OCI-LY7 (cell line): ENCODE measurements around the gene TNFAIP8L3. TPM values are rescaled to one million over a fixed set of nuclear protein-coding genes. Genes with fewer than 3 reads are reported as not detected.

ENCODE experiments used
- BruUV-seq: library from RNA; stranded (reverse); fragments of 400-500 nt; replicated peaks from 2 replicates; lab custom pipeline; 2021; lab: Mats Ljungman, UMichigan
- CTCF ChIA-PET: fragments of 300-600 bp; sonication (Branson Sonifier 250); formaldehyde crosslinking; loops from one replicate; lab custom pipeline; 2022; ENCODE audit warnings: antibody characterized with exemption; ENCODE audit not compliant: unreplicated experiment; lab: Charles Lee
- POLR2A ChIA-PET: fragments of 300-600 bp; sonication (Branson Sonifier 250); formaldehyde crosslinking; loops from one replicate; lab custom pipeline; 2022; ENCODE audit warnings: antibody characterized with exemption; lab: Charles Lee
- DNase-seq: peaks from one replicate; pipeline ENCODE4 v3.0.0-alpha.2; 2015; ENCODE audit warnings: low spot score
- H2AFZ ChIP-seq: fragments of 200-600 bp; sonication (generic), shearing (Covaris generic); 2 replicates; pipeline ENCODE4 v1.6.1; 2014; ENCODE audit warnings: mild to moderate bottlenecking, antibody characterized with exemption, low read length, moderate library complexity
- H3K27ac ChIP-seq: fragments of 200-600 bp; sonication (generic); 2 replicates; pipeline ENCODE4 v1.5.1; 2014; ENCODE audit warnings: mixed run types, low read depth, mild to moderate bottlenecking, moderate library complexity, low read length, inconsistent platforms; ENCODE audit not compliant: poor library complexity, severe bottlenecking
- H3K36me3 ChIP-seq: fragments of 200-600 bp; sonication (generic); 2 replicates; pipeline ENCODE4 v1.6.1; 2014; ENCODE audit warnings: mild to moderate bottlenecking, antibody characterized with exemption, low read length, moderate library complexity, mixed read lengths; ENCODE audit not compliant: insufficient read depth
- H3K4me1 ChIP-seq: fragments of 200-600 bp; sonication (generic); 2 replicates; pipeline ENCODE4 v1.5.1; 2014; ENCODE audit warnings: mild to moderate bottlenecking, low read length; ENCODE audit not compliant: insufficient read depth, poor library complexity, severe bottlenecking
- H3K4me2 ChIP-seq: fragments of 200-600 bp; sonication (generic); 2 replicates; pipeline ENCODE4 v1.6.1; 2014; ENCODE audit warnings: mild to moderate bottlenecking, low read length
- H3K4me3 ChIP-seq: fragments of 200-600 bp; sonication (generic); 2 replicates; pipeline ENCODE4 v1.5.1; 2014; ENCODE audit warnings: mild to moderate bottlenecking, low read depth, low read length; ENCODE audit not compliant: poor library complexity, severe bottlenecking
- H3K79me2 ChIP-seq: fragments of 200-600 bp; sonication (generic); 2 replicates; pipeline ENCODE4 v1.6.1; 2016; ENCODE audit warnings: low read depth, mild to moderate bottlenecking, low read length, moderate library complexity, mixed read lengths; ENCODE audit not compliant: insufficient read depth
- H3K9me2 ChIP-seq: fragments of 200-600 bp; sonication (generic); 2 replicates; pipeline ENCODE4 v1.6.1; 2016; ENCODE audit warnings: mild to moderate bottlenecking, low read length, mixed read lengths; ENCODE audit not compliant: insufficient read depth
- H3K9me3 ChIP-seq: fragments of 200-600 bp; sonication (generic); 2 replicates; pipeline ENCODE4 v1.6.1; 2014; ENCODE audit warnings: mild to moderate bottlenecking, mixed run types, low read length, mixed read lengths
- H4K20me1 ChIP-seq: fragments of 200-600 bp; sonication (generic); 2 replicates; pipeline ENCODE4 v1.6.1; 2014; ENCODE audit warnings: mild to moderate bottlenecking, antibody characterized with exemption, low read length, moderate library complexity, mixed read lengths; ENCODE audit not compliant: insufficient read depth
- CTCF ChIP-seq: fragments of 200-600 bp; sonication (generic); conservative IDR thresholded peaks from 2 replicates; pipeline ENCODE4 v1.5.1; 2014; ENCODE audit warnings: mild to moderate bottlenecking, antibody characterized with exemption, low read length, moderate library complexity, mixed read lengths
- EZH2phosphoT487 ChIP-seq: fragments of 200-600 bp; sonication (generic); IDR thresholded peaks from 2 replicates; pipeline ENCODE4 v1.6.1; 2018; ENCODE audit warnings: low read depth, borderline replicate concordance, mild to moderate bottlenecking, mixed run types, antibody characterized with exemption, low read length, moderate library complexity, mixed read lengths
- intact Hi-C: fragments of 100-400 bp; cut with micrococcal nuclease; formaldehyde crosslinking; loops from one replicate; pipeline ENCODE4 v1.10.0; 2022; ENCODE audit not compliant: unreplicated experiment
- total RNA-seq, 2 experiments: library from RNA; depleted of rRNA in 1 of 2; stranded (reverse); fragments of >200 nt in 1 of 2; shearing (Covaris generic) in 1 of 2; gene quantifications; 2 replicates each; pipeline ENCODE4 v1.2.3, GENCODE V29; 2014 to 2022

Gene TNFAIP8L3
- total RNA-seq, 2 experiments from 2014 or later = not detected

GRCh38 chr15:51065261-51065660 lies 29.4 kb downstream of the TNFAIP8L3 start:
- Histone ChIP-seq H3K4me3 (no peak overlapping the region), H3K9me2 (no peaks in the 10 kb centered on the region), H3K79me2 (no peaks in the 10 kb centered on the region), H3K9me3 (no peaks in the 10 kb centered on the region), H3K36me3 (no peaks in the 10 kb centered on the region), H3K27ac (no peak overlapping the region), H3K4me1 (no peaks in the 10 kb centered on the region), H2AFZ (no peak overlapping the region), H4K20me1 (no peaks in the 10 kb centered on the region), H3K4me2 (no peak overlapping the region)
- ChIA-PET POLR2A (interaction anchor here (0.6 kb wide), 1 partner anchor 70 kb away, joined by 3 read pairs; no protein-coding TSS in a partner anchor), CTCF (no interaction called here)
- no peak for TF ChIP-seq CTCF
- TF ChIP-seq EZH2phosphoT487 = no peak
- no TSS peak for BruUV-seq
- no peak for DNase-seq
- intact Hi-C loops = no loop called here

- ChIA-PET CTCF (no interaction called here), POLR2A (no interaction called here)
- H3K4me2 ChIP-seq = no peak overlapping the region
- no peak overlapping the region for H3K27ac ChIP-seq
- intact Hi-C loops = no loop called here
- H3K36me3 ChIP-seq = no peaks in the 10 kb centered on the region
- H3K4me3 ChIP-seq = no peak overlapping the region
- H3K9me2 ChIP-seq = no peaks in the 10 kb centered on the region
- H4K20me1 ChIP-seq = no peaks in the 10 kb centered on the region
- no peaks in the 10 kb centered on the region for H3K4me1 ChIP-seq
- DNase-seq = no peak
- no peaks in the 10 kb centered on the region for H3K79me2 ChIP-seq
- TF ChIP-seq EZH2phosphoT487 = no peak
- TF ChIP-seq CTCF = no peak
- H2AFZ ChIP-seq = no peak overlapping the region
- H3K9me3 ChIP-seq = no peaks in the 10 kb centered on the region
- BruUV-seq = no TSS peak
Observed at GRCh38 chr15:51062736-51063135, 32.0 kb downstream of the TNFAIP8L3 start.

GRCh38 chr15:51060030-51060673 lies 34.6 kb downstream of the TNFAIP8L3 start:
- DNase-seq = no peak
- intact Hi-C loops = no loop called here
- no peaks in the 10 kb centered on the region for H4K20me1 ChIP-seq
- H3K79me2 ChIP-seq = no peaks in the 10 kb centered on the region
- CTCF ChIA-PET = no interaction called here
- POLR2A ChIA-PET = interaction anchor here (0.6 to 1.3 kb wide), 2 partner anchors 9 to 1936 kb away, joined by 3 read pairs; no protein-coding TSS in a partner anchor
- no peak overlapping the region for H3K4me3 ChIP-seq
- BruUV-seq = no TSS peak
- no peaks in the 10 kb centered on the region for H3K4me1 ChIP-seq
- H2AFZ ChIP-seq = no peak overlapping the region
- TF ChIP-seq CTCF (no peak), EZH2phosphoT487 (no peak)
- H3K36me3 ChIP-seq = no peaks in the 10 kb centered on the region
- no peak overlapping the region for H3K27ac ChIP-seq
- H3K4me2 ChIP-seq = no peak overlapping the region
- H3K9me3 ChIP-seq = no peaks in the 10 kb centered on the region
- H3K9me2 ChIP-seq = no peaks in the 10 kb centered on the region
